ENCODE data around the gene CSMD2.

DNA sequence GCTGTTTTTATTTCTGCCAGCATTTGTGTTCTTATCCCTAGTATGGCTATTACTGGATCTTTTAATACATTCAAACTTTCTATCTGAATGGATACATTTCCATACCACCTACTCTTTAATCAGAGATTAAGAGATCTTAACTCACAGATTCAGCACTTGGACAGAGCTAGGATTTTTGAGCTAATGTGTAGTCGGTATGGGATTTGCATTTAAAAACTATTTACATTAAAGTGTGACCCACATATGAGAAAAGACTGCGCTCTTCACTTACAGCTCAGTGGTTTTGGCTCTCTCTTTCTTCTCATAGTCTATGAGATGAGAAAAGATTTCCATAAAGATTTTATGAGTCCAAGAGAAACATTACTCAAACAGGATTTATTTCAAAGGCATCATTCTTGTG is 284.7 kb downstream of the CSMD2 start:
- TF ChIP-seq, protein P1, sequence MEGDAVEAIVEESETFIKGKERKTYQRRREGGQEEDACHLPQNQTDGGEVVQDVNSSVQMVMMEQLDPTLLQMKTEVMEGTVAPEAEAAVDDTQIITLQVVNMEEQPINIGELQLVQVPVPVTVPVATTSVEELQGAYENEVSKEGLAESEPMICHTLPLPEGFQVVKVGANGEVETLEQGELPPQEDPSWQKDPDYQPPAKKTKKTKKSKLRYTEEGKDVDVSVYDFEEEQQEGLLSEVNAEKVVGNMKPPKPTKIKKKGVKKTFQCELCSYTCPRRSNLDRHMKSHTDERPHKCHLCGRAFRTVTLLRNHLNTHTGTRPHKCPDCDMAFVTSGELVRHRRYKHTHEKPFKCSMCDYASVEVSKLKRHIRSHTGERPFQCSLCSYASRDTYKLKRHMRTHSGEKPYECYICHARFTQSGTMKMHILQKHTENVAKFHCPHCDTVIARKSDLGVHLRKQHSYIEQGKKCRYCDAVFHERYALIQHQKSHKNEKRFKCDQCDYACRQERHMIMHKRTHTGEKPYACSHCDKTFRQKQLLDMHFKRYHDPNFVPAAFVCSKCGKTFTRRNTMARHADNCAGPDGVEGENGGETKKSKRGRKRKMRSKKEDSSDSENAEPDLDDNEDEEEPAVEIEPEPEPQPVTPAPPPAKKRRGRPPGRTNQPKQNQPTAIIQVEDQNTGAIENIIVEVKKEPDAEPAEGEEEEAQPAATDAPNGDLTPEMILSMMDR (IDR thresholded peaks at IDR 0.05) = no peak
- no peak for TF ChIP-seq EZH2 (IDR thresholded peaks at IDR 0.05)

All from neural progenitor cell (in vitro differentiated cells).